CMK (cell line): ENCODE data around the gene ENC1.

Experiments
- DNase-seq: peaks from one replicate; pipeline ENCODE4 v3.0.0-alpha.2; 2010; ENCODE audit warnings: low read depth

The ENC1 gene

DNA sequence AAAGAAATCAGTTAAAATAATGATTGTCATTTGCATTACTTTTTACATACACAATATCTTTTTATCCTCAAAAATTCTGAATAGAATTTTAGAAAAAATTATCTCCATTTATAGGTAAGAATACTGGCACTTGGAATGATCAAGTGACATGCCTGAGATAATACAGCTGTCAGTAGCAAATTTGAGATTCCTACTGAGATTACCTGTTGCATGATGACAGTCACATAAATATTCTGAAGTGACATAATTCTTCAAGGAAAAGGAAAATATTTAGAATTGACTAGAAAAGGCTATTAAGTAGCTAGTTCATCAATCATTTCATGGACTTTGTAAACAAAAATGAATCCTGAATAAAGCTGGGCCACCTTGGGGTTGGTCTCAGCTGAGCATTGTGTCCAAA, 15.2 kb upstream of the ENC1 start:
- no peak for DNase-seq

DNA sequence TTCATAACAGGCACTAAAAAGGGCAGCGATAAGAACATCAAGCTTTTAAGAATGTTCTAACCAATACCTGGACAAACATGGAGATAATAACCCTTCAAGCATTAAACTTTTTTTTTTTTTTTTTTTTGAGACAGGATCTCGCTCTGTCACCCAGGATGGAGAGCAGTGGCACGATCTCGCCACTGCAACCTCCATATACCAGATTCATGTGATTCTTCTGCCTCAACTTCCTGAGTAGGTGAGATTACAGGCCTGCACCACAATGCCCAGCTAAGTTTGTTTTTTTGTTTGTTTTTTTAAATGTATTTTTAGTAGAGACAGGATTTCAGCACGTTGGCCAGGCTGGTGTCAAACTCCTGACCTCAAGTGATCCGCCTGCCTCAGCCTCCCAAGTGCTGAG, 14.7 kb upstream of the ENC1 start:
- no peak for DNase-seq

DNA sequence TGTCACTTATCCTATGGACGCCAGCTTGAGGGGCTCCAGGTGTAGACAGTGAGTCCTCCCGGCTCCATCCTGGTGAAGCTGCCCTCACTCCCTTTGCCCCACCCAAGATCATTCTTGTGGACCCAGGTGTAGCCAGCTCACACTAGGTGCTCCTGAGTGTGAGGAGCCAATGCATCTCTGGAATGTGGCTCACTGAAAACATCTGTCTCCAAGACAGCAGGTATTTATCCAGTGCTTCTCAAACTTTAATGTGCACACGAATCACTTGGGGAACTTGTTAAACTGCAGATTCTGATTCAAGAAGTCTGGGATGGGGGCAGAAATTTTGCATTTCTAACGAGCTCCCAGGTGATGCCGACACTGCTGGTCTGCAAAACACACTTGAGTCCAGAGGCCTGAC, 13.5 kb upstream of the ENC1 start:
- no peak for DNase-seq

DNA sequence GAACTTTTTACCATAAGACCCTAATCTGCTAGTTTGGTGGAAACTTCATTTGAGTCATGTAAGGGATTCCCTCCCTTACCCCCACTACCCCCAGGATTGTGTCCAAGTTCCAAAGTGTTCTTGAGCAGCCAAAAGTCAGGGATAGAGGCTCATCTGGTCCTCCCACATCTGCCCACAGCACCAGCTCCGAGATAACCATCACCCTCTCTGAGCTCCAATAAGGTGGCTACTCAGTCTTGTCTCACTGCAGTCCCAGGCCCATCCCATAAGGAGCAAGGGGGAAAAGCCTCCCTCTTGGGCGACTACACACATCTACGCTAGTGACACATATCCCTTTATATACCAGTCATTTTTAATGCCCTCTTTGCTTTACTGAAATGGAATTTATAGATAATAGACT, 12.0 kb upstream of the ENC1 start:
- no peak for DNase-seq

DNA sequence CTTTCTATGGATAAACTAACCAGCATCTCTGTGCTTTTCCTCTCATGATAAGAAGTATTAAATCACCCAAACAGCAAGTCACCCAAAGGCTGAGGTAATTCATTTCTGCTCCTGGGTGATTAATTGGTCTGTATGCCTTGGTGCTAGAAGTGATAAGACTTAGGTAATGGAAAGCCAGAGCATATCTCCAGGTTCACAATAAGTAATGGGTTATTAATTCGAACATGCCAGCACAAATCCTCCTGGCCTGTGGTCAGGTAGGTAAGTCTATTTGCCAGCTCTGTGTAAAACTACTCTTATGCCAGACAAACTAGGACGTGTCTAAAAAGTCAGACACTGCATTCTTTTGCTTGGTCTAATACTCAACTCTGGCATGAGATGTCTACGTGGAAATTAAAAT, 11.2 kb upstream of the ENC1 start:
- no peak for DNase-seq

DNA sequence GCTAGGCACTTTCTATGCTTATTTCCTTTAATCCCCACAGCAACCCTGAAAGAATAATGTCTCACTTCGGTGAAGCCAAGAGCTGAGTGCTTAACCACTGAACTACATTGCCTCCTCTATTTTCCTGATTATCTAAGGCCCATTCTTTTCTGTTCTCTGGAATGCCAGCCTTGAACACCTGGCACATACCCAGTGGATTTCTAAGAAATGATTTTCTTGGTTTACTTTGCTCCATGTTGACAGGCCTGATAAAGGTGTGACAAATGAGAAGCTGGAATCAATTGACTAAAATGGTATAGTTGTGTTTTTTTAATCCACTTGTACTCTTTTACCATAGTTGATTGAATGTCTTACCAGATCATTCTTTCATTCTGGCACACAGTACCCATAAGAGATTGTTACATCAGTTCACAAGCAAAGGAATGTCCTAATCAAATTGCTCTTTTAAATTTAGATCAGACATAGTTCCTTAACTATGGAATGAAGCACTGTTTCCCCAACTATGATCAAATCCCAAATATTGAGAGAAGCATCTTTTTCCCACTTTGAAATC, 9.0 kb upstream of the ENC1 start:
- DNase-seq, result no peak

DNA sequence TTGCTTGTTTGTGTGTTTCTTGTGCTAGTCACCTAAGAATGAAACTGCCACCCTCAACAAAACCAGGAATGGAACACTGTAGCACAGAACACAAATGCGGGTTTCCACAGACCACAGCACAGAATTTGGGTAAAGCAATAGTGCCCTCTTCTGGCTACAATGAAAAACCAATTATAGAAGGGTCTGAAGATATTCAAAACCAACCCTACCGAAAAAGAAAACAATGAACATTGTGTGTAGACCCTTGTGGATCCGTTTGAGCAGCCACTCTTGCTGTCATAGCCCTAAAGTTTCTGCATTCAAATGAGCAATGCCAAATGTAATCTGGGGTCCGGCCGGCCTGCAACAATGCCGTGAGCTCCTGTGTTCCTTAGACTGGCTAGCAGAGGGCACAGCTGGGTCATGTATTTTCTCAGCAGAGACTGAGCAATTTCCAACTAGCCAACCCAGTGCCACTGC, 8.3 kb upstream of the ENC1 start:
- no peak for DNase-seq

DNA sequence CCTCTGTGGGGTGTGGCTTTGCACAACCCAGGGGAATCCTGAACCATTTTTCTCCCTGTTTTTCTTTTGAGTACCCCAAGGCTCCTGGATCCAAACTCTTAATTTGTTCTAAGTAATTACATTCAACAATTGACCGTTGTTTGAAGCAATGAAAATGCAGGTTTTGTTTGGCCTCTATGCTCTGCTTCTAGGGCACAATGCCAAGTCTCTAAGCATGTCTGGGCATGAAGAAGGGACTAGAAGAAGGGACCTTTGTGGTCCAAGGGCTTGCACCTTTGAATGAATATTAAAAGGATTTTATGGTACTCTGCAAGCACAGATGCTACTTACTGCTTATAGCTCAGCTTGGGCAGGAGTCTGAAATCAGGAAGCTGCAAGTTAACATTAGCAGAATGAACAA, 6.6 kb upstream of the ENC1 start:
- DNase-seq, result no peak

DNA sequence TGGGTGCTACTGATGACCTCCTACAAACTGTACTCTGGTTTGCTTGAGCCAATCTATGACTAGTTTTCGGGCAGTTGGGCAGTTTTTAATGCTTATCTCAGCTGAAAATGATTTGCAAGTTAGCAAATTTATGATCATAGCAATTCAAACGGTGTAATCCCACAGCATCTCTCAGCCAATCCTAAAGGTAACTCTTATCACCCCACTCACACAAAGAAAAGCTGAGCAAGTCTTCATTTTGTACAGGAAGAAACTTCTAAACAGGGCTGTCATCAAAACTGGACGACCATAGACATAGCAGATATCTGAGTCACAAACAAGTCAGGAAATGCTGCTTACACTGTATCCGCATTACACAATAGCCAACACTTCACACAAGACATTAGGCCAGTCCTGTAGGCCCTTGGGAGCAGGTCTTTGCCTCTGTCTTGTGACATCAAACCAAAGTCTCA, 2.6 kb upstream of the ENC1 start:
- no peak for DNase-seq

DNA sequence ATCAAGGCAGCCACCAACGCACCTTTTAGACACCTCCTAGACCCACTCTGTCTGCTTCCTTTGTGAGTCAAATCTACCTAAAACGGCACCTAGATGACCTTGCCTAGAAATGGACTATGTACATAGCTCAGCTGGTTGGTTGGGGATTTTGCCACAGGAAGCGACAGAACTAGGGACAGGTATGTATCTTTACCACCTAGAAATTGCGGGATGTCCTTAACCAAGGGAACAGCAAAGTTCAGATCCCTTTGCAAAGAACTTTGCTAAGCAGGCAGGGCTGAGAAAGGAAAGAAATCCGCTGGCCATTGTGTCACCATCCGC, 2.0 kb upstream of the ENC1 start:
- DNase-seq, result no peak

DNA sequence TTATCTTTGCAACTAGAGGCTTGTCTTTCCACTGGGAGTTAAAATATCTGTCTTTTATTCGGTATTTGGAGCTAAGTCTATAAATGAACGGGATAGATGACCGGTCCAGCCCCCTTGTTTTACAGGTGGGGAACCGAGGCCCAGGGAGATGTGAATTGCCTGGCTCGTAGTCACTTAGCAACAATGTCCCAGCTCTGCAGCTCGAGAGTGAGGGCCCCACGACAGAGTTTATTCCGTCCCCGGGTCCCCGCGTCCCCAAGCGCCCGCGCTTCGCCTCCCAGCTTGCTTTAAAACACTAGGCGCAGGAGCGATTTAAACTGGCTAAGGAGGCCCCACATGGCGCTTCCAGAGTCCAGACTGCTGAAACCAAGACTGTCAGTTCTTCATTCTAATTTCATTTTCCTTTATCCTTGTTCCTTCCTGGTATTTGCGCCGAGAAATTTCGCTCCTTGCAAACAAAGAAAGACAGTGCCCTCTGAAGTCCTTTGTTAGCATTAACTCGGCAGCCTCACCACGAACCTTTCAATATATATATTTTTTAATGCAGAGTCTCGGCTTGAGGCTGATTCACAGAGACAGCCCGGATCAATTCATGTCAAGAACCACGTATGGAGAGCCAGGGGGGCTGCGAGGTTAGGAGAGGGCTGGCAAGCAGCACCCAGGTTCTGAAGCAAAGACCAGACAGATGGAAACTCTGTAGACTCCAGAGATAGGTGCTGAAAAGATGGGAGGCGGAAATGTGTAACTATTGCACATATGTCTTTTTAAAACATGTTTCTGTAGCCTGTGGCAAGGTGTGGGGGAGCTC, 1.4 kb upstream of the ENC1 start:
- DNase-seq, result no peak

DNA sequence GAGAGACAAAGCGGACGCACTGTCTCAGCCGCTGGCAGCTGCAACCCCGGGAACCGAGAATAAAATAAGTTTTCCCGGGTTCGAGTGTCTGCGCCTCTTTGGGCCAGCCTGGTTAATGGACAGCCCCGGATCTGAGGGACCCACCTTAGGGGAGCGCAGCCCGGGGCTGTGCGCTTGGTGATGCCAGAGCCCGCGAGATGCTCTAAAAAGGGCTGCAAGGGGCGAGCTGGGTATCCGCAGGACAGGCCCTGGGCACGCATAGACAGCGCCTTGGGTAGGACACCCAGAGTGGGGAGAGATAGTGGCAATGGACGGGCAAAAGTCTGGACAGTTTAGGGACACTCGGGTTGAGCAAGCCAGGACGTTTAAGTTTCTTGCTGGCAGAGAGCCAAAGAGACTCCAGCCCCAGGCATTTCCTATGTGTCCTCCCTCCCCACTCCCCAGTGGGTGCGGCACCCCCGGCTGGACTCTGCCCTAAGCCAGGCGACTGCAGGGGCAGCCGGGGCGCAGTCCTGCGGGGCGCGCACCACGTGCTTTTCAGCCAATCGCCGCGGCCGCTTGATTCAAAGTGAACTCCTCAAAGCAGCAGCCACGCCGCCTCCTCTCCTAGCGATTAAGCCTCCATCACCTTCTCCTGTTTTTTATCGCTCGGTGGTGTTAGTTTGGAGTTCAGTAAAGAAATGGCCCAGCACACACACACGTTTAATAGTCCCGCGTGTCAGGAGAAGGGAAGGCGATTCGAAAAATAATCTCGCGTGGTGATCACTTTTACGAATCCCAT, 616 bp upstream of the ENC1 start:
- no peak for DNase-seq

DNA sequence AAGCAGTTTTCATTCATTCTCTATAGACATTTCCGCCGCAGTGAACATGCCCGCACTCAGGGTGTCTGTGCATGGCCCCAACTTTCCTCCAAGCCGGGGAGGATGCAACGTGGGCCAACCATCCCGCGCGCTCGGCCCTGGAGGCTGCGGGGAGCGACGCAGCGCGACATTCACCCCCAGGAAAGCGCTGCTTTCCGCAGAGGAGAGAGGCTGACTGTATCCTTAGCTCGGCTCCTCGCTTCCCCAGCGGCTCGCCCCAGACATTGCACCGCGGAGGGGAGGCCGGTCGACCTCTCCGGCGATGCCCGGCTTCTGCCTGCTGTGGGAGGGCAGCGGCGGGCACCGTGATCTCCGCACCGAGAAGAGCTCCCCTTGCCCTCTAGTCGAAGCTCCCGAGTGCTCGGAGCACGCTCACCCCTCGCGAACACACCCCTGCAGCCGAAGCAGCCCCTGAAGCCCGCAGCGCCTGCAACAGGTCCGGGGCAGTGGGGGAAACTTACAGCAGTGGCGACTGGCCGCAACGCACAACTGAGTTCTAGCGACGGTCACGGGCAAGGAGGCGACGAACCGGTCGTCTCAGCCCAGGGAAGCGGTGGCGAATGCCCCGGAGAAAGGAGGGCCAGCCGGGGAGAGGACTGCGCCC, 600 bp downstream of the ENC1 start:
- DNase-seq, result no peak

DNA sequence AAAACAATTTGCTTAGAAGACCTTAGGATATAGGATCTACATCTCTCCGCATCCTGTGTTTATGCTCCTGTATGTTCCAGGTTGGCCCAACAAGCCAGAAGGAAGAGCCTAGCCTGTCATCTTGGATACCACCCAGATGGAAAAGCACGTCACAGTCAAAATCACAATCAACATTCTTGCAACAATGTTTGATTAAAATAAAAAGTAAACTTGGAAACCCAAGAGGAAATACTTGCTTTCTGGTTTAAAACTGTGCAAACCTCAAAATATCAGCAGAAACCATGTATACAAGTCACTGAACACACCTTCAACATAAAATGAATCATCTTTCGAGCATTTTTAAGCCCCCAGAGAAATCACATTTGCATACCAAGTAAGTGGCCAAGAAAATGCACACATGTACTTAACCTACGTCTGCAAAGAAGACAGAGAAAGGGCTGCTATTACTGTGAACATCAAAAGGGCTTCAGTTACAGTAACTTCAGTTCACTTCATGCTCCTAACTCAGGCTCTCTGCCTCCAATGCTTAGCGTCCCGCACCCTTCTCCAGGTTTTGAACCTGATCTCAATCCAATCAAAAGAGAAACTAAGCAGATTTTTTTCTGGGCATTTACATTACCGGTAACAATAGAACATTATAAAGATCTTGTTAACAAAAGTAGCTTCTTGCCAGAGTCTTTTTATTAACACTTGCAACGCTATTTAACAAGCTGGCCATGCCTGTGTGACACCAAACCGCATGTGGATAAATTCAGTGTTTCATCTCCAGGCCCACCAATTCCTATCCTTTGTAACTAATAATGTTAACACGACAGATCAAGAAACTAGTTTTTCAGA, 1.3 kb downstream of the ENC1 start:
- no peak for DNase-seq

DNA sequence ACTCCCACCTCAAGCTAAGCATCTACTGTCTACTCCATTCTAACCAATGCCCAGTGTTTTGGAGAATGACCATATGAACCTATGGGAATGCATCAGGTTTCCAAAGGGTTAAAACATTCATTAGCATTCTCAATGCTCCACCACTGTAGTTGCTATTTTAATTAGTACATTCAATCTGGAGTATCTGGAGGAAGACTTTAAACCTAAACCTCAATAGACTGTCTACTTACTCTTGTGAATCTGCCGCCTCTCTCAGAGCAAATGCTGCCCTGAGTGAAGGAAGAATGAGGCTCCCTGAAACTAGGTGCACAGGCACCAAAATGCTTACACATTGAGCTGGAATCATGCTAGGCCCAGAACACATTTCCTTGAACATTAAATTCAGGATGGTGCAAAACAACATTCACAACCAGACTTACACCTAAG, 2.0 kb downstream of the ENC1 start:
- DNase-seq, result no peak

DNA sequence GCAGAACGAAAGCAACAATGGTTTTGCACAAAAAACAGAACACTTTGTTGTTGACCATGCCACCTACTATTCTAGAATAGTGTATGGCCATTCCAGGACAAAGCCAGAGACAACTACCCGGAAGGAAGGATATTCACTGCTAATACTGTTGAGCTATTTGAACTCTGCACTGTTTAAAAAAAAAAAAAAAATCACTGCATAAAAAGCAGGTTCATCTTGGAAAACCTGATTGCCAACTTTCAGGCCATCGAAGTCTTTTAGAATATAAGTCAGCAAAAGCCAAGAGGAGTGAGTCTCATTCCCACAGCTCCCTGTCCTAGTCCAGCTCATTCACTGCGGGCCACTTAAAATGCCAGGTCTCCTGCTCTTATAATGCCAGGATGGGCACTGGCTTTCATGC, 4.0 kb downstream of the ENC1 start:
- no peak for DNase-seq

DNA sequence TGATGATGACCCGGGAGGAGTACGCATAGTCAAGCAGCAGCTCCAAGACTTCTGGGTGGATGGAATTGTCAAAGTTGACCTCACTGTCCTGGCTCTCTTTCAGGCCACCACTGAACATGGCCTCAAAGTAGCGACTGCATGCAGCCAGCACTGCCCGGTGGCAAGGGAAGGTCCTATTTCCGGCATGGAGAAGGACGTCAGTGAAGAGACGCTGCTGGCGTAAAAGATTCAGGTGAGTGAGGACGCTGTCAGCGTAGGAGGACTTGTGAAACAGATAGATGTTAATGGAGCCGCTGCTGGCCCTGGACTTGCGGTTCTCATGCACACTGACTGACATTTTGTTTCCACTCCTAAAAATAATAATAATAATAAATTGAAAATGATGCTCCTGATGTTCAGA, 4.4 kb downstream of the ENC1 start:
- DNase-seq, result no peak

DNA sequence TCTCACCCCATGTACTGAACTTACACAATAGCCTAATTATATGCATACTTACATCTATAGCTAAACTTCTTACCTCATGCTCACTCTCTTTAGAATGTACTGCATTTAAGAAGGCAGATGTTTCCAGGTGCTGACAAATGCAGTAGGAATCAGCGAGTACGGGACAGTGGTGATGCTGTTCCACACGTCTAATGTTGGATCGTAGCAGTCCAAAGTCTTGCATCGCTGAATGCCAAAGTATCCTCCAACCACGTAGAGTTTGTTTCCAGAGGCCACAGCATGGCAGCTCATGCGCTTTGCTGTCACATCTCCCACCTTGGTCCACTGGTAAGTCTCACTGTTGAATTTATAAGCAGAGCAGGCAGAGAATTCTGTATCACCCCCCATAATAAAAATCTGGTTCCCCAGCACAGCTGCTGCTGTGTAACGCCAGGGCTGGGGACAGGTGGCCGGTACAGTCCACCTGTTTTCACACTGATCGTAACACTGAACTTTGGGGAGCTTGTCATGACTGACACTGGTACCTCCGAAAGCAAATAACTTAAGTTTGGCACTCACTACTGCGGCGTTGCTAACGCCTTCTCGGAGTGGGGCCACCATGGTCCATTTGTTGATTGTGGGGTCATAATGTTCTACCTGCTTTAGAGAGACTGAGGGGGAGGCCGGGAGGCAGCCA, 5.8 kb downstream of the ENC1 start:
- DNase-seq, result no peak

DNA sequence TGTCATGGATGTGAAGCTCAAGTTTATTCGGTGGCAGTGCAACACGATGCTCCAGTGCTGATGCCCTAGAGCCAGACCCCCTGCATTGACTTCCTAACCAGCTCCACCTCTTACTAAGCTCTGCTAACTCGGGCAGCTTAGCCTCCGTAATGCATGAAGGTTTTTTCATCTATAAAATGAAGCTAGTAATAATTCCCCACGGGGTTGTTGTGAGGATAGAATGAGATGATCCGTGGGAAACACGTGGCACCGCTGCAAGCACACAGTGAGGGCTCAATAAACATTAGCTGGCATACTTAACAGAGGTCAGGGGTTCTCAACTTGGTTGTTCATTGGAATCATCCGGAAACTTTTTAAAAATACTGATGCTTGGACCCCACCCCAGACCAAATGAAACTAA, 6.8 kb downstream of the ENC1 start:
- no peak for DNase-seq

DNA sequence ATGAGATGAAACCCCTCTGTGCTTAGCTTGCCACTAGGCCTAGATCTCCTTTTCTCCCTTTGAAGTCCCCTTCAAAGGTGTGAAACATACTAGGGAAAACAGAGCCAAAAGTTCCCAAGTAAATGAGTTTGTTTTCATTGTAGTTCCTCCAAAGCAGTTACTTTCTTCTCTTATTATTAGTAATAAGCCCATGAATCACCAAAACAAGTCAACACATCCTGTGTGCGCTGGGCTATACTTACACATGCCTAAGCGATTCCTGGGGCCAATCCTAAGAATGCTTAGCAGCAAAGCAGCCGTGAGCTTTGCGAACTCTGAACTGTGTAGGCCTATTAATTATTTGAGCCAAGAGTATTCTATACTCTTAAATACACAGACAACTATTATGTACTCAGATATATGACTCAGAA, 7.6 kb downstream of the ENC1 start:
- DNase-seq, result no peak
